GM18907 (cell line): ENCODE data around the gene SHKBP1.
A peak's percentile ranks its signal among the peaks of the same experiment; 100 is the strongest.
"Not testable (repeated sequence)": the region's sequence is repeated elsewhere in the genome, so short reads cannot be mapped to it uniquely, and the experiment has no call there.

Source experiments
- ATAC-seq: cut with Tn5 transposase; IDR thresholded peaks from one replicate; pipeline ENCODE4 v1.9.1; 2021; ENCODE audit warnings: mild to moderate bottlenecking, moderate library complexity; ENCODE audit not compliant: unreplicated experiment

The SHKBP1 gene, protein sequence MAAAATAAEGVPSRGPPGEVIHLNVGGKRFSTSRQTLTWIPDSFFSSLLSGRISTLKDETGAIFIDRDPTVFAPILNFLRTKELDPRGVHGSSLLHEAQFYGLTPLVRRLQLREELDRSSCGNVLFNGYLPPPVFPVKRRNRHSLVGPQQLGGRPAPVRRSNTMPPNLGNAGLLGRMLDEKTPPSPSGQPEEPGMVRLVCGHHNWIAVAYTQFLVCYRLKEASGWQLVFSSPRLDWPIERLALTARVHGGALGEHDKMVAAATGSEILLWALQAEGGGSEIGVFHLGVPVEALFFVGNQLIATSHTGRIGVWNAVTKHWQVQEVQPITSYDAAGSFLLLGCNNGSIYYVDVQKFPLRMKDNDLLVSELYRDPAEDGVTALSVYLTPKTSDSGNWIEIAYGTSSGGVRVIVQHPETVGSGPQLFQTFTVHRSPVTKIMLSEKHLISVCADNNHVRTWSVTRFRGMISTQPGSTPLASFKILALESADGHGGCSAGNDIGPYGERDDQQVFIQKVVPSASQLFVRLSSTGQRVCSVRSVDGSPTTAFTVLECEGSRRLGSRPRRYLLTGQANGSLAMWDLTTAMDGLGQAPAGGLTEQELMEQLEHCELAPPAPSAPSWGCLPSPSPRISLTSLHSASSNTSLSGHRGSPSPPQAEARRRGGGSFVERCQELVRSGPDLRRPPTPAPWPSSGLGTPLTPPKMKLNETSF

DNA sequence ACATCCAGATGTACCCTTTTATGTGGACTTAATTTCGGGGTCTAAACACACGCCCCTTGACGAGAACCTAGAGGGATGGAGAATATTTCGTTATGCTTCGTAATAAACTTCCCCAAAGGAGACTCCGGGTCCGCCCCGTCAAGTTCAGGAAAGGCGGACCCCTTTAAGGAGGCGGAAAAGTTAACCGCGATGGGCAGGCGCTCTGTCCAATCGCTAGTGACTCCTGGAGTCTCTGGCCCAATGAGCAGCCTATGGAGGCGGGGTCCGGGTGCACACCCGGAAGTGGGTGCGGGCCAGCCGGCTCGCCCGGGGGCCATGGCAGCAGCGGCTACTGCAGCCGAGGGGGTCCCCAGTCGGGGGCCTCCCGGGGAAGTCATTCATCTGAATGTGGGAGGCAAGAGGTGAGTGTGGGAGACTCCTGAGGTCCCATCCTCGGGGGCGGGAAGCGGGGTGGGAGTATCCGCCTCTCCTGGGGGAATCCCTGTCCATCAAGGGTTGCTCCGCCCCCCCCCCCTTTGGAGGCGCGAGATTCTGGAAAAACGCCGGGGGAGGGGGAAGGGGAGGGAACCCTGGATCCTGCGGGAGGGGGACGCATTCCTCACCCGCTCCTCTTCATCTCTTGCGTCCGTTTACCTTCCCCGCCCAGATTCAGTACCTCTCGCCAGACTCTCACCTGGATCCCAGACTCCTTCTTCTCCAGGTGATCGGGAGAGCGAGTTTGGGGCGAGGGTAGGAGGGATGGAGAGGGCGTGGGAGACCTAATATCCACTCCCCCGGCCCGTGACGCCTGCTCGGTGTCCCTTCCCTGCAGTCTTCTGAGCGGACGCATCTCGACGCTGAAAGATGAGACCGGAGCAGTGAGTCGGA lies at the start of gene SHKBP1:
SHKBP1 (plus strand) TSS at position 289 of the 867 bp plus-strand sequence; CDS start at position 316, 27 bp downstream.
- peak; percentile 92 for ATAC-seq

- no peak for ATAC-seq
Observed at GRCh38 chr19:40528078-40528477, 48.6 kb upstream of the SHKBP1 start.

DNA sequence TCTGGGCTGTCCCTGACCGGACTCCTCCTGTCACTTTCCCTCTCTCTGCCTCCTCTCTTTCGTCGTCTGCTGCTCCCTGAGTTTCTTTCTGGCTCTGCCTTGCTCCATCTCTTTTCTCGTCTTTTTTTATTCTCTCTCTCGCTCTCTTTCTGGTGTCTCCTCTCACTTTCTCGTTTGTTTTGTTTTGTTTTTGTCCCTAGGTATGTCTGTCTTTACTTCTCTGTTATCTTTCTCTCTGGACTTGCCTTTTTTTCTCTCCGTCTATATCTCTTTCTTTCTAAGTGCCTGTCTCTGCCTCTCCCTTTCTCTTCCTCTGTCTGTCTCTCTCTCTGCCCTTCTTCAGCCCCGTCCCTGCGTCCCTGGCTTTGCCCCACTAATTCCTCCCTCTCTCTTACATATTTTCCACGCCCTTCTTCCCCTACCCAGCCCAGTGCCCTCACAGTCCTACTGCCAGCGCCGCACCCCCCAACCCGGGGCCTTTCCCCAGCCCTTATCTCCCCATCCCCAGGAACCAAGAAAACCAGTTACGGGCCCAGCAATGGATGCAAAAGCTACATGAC lies 48.1 kb upstream of the SHKBP1 start:
- no peak for ATAC-seq

GRCh38 chr19:40529093-40529954 lies 47.3 kb upstream of the SHKBP1 start:
- ATAC-seq: peak; percentile 58

DNA sequence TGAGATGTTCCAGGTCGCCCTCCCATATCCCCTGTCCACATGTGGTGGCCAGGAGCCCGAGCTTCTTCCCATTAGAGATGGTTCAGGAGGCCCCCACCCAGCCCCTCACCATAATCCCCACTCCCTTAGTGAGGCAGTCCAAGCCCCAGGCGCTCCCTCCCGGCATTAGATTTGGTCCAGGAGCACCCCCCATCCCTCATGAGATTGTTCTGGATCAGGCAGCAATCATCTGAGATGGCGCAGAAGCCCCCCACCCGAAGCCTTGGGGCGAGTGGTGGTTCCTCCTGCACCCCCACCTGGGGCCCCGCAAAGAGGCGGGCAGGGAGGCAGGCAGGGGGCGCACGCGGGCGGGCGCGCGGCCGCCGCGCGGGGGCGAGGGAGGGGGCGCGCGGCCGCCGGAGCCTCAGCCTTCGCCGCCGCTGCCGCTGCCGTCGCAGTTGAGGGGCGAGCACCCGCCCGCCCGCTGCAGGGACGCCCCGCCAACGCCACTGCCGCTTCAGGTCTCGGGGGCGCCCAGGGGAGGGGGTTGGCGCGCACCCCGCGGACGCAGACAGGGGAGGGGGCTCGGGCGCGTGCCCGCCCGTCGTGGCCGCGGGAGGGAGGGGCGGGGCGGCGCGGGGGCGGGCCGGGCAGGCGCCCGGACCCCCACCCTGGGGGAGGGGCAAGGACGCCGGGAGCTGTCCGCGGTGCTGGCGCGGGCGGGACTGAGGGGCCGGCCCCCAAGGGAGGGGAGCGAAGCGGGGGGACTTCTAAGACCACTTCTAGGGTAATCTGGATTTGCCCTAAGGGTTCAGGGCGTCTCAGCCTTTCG lies 46.4 kb upstream of the SHKBP1 start:
- ATAC-seq: no peak

DNA sequence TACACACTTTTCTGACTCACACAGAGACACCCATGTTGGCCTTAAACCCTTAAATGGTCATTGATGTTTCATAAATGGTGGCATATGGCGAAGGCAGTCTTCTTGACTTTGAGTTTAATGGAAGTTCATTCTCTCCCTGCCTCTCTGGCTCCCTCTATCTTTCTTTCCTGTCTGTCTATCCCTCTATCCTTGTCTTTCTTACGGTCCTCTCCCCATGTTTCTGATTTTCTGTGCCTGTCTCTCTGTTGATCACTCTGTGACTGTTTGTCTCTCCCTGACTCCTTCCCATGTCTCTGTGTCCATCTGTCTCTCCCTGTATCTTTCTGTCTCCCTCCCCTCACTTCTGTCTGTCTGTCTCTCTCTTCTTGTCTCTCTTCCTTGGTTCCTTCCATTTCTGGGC lies 43.2 kb upstream of the SHKBP1 start:
- ATAC-seq: no peak

- no peak for ATAC-seq
Observed at GRCh38 chr19:40534148-40534547, 42.5 kb upstream of the SHKBP1 start.

GRCh38 chr19:40539070-40539469 lies 37.6 kb upstream of the SHKBP1 start:
- ATAC-seq: no peak

GRCh38 chr19:40542202-40542859 lies 34.3 kb upstream of the SHKBP1 start:
- no peak for ATAC-seq

GRCh38 chr19:40543029-40543597 lies 33.6 kb upstream of the SHKBP1 start:
- no peak for ATAC-seq

DNA sequence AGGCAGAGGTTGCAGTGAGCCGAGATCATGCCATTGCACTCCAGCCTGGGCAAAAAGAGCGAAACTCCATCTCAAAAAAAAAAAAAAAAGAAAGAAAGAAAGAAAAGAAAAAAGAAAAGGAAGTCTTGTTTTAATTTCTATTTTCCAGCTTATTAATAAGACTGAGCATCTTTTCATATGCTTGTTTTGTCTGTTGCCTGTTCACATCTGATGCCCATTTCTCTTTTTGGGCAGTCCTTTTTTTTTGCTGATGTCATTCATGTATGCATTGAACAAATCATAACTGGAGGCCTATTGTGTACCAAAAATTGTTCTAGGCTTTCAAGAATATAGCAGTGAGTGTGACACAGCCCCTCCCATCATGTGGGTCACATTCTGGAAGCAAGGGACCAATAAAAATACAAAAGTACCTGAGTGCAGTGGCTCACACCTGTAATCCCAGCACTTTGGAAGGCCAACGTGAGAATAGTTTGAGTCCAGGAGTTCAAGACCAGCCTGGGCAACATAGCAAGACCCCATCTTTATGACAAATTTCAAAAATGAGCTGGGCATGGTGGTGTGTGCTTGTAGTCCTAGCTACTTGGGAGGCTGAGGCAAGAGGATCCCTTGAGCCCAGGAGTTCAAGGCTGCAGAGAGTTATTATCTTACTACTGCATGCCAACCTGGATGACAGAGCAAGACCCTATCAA lies 30.4 kb upstream of the SHKBP1 start:
- ATAC-seq: not testable (repeated sequence)

DNA sequence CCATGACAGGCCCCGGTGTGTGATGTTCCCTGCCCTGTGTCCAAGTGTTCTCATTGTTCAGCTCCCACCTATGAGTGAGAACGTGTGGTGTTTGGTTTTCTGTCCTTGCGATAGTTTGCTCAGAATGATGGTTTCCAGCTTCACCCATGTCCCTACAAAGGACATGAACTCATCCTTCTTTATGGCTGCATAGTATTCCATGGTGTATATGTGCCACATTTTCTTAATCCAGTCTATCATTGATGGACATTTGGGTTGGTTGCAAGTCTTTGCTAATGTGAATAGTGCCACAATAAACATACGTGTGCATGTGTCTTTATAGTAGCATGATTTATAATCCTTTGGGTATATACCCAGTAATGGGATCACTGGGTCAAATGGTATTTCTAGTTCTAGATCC lies 29.5 kb upstream of the SHKBP1 start:
- ATAC-seq: not testable (repeated sequence)

GRCh38 chr19:40547836-40548235 lies 28.8 kb upstream of the SHKBP1 start:
- ATAC-seq: no peak

- no peak for ATAC-seq
Observed at GRCh38 chr19:40549007-40549708, 27.5 kb upstream of the SHKBP1 start.

DNA sequence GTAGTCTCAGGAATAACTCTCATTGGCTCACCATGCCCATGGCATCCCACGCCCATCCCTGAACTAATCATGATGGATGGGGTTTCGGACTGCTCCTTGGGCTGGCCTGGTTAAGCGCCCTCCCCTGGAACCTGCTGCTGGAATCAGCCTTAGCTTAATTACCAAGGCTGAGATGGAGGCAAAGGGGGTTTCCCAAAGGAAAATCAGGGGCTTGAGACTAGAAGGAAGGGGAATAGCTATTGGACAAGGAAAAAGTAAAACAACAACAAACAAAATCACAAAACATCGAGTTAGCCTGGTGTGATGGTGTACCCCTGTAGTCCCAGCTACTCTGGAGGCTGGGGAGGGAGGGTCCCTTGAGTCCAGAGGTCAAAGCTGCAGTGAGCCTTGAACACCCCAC lies 25.7 kb upstream of the SHKBP1 start:
- ATAC-seq: no peak

DNA sequence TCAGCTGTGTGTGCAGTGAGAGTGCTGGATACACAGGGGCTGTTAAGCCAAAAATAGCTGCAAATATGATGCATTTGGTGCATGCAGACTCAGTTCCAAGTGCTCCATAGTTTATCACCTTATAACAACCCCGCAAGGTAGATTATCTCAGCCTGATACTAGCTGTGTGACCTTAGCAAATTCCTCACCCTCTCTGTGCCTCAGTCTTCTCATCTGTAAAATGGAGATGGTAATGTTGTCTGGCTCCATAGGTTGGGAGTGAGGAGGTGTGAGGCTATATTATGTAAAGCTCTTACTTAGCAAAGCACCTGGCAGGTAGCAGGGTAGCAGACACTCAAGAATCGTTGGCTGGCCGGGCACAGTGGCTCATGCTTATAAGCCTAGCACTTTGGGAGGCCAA lies 23.8 kb upstream of the SHKBP1 start:
- ATAC-seq: no peak
